ENCODE results near the gene HNRNPLL.

Gene HNRNPLL

DNA sequence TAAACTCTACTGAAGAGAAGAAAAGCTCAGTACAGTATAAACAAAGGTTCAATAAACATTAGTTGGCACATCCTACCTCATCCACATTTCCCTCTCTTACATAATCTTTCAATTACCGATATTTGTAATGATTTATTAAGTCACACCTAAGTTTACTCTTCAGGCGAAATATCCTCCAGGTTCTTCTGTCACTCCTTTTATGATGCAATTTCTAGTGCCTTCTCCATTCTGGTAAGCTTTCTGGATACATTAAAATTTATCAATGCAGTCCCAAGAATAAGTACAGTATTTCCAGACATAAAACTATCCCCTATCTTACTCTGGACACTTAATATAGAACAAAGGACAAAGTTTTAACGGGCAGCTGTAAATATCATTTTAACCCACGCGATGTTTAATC, 5.6 kb downstream of the HNRNPLL start:
- TF ChIP-seq ZNF70 (CRISPR knock-in tag; IDR thresholded peaks at IDR 0.05) (peak; percentile 75), SNAI2 (CRISPR knock-in tag; IDR thresholded peaks at IDR 0.05) (no peak)

DNA sequence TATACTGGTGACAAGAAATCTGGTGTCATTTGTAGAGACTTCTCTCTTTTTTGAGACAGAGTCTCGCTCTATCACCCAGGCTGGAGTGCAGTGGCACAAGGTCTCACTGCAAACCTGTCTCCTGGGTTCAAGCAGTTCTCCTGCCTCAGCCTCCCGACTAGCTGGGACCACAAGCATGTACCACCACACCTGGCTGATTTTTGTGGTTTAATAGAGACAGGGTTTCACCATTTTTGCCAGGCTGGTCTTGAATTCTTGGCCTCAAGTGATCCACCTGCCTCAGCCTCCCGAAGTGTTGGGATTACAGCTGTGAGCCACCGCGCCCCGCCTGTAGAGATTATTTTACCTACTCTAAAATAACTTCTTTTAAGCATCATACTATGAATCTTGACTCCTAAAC, 6.5 kb downstream of the HNRNPLL start:
- no peak for ATAC-seq
- TF ChIP-seq ZFP3 (CRISPR knock-in tag; IDR thresholded peaks at IDR 0.05): no peak
- TF ChIP-seq ZNF8 (CRISPR knock-in tag; IDR thresholded peaks at IDR 0.05): no peak
- TF ChIP-seq CSDC2 (CRISPR knock-in tag; IDR thresholded peaks at IDR 0.05): no peak
- TF ChIP-seq, protein P1, sequence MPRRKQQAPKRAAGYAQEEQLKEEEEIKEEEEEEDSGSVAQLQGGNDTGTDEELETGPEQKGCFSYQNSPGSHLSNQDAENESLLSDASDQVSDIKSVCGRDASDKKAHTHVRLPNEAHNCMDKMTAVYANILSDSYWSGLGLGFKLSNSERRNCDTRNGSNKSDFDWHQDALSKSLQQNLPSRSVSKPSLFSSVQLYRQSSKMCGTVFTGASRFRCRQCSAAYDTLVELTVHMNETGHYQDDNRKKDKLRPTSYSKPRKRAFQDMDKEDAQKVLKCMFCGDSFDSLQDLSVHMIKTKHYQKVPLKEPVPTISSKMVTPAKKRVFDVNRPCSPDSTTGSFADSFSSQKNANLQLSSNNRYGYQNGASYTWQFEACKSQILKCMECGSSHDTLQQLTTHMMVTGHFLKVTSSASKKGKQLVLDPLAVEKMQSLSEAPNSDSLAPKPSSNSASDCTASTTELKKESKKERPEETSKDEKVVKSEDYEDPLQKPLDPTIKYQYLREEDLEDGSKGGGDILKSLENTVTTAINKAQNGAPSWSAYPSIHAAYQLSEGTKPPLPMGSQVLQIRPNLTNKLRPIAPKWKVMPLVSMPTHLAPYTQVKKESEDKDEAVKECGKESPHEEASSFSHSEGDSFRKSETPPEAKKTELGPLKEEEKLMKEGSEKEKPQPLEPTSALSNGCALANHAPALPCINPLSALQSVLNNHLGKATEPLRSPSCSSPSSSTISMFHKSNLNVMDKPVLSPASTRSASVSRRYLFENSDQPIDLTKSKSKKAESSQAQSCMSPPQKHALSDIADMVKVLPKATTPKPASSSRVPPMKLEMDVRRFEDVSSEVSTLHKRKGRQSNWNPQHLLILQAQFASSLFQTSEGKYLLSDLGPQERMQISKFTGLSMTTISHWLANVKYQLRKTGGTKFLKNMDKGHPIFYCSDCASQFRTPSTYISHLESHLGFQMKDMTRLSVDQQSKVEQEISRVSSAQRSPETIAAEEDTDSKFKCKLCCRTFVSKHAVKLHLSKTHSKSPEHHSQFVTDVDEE (CRISPR knock-in tag; IDR thresholded peaks at IDR 0.05): no peak
- TF ChIP-seq ZFP30 (CRISPR knock-in tag; IDR thresholded peaks at IDR 0.05): no peak
- no peak for TF ChIP-seq RARB (CRISPR knock-in tag; IDR thresholded peaks at IDR 0.05)
- TF ChIP-seq ZC3H10 (CRISPR knock-in tag; IDR thresholded peaks at IDR 0.05): no peak
- TF ChIP-seq SNAI2 (CRISPR knock-in tag; IDR thresholded peaks at IDR 0.05): no peak
- TF ChIP-seq ZNF565 (CRISPR knock-in tag; conservative IDR thresholded peaks at IDR 0.05; ENCODE audit: low read depth): no peak
- no peak for TF ChIP-seq TCF4 (CRISPR knock-in tag; IDR thresholded peaks at IDR 0.05; ENCODE audit: borderline replicate concordance)
- no peak for TF ChIP-seq ESRRG (CRISPR knock-in tag; IDR thresholded peaks at IDR 0.05)
- no peak for TF ChIP-seq GLIS3 (CRISPR knock-in tag; IDR thresholded peaks at IDR 0.05)
- no peak for TF ChIP-seq BACH2 (CRISPR knock-in tag; IDR thresholded peaks at IDR 0.05; ENCODE audit: borderline replicate concordance)
- TF ChIP-seq, protein P2, sequence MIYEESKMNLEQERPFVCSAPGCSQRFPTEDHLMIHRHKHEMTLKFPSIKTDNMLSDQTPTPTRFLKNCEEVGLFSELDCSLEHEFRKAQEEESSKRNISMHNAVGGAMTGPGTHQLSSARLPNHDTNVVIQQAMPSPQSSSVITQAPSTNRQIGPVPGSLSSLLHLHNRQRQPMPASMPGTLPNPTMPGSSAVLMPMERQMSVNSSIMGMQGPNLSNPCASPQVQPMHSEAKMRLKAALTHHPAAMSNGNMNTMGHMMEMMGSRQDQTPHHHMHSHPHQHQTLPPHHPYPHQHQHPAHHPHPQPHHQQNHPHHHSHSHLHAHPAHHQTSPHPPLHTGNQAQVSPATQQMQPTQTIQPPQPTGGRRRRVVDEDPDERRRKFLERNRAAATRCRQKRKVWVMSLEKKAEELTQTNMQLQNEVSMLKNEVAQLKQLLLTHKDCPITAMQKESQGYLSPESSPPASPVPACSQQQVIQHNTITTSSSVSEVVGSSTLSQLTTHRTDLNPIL (CRISPR knock-in tag; IDR thresholded peaks at IDR 0.05; ENCODE audit: low read depth): no peak
- no peak for TF ChIP-seq ZNF70 (CRISPR knock-in tag; IDR thresholded peaks at IDR 0.05)
- no peak for TF ChIP-seq OSR1 (CRISPR knock-in tag; IDR thresholded peaks at IDR 0.05)

More for the DNA sequence above, 5.6 kb downstream of the HNRNPLL start:
- no peak for ATAC-seq

DNA sequence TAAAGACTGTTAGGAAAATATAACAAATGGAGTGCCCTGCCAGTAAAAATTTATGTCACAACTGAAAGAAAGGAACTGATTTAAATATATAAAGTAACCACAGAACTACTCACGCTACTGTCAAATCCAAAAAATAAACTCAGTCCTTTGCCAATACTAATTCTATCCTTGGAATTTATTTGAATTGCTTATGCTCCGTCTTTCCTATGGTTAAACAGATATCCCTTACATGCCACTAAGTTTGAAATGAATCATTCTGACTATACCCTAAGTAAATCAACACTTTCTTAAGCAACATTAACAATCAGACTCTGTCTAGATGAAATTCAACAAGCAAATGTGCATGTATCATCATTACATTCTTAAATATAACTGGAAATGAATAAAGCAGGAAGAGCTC, 9.8 kb downstream of the HNRNPLL start:
- TF ChIP-seq SNAI2 (CRISPR knock-in tag; IDR thresholded peaks at IDR 0.05): no peak
- TF ChIP-seq, protein P1 (CRISPR knock-in tag; IDR thresholded peaks at IDR 0.05): no peak
- TF ChIP-seq, protein P2 (CRISPR knock-in tag; IDR thresholded peaks at IDR 0.05; ENCODE audit: low read depth): no peak
- no peak for TF ChIP-seq PPARA (CRISPR knock-in tag; IDR thresholded peaks at IDR 0.05; ENCODE audit: borderline replicate concordance)
- no peak for TF ChIP-seq ZNF8 (CRISPR knock-in tag; IDR thresholded peaks at IDR 0.05)
- TF ChIP-seq OSR1 (CRISPR knock-in tag; IDR thresholded peaks at IDR 0.05): no peak
- TF ChIP-seq ESRRG (CRISPR knock-in tag; IDR thresholded peaks at IDR 0.05): no peak
- TF ChIP-seq CSDC2 (CRISPR knock-in tag; IDR thresholded peaks at IDR 0.05): no peak
- TF ChIP-seq ZNF70 (CRISPR knock-in tag; IDR thresholded peaks at IDR 0.05): no peak
- TF ChIP-seq, protein P3, sequence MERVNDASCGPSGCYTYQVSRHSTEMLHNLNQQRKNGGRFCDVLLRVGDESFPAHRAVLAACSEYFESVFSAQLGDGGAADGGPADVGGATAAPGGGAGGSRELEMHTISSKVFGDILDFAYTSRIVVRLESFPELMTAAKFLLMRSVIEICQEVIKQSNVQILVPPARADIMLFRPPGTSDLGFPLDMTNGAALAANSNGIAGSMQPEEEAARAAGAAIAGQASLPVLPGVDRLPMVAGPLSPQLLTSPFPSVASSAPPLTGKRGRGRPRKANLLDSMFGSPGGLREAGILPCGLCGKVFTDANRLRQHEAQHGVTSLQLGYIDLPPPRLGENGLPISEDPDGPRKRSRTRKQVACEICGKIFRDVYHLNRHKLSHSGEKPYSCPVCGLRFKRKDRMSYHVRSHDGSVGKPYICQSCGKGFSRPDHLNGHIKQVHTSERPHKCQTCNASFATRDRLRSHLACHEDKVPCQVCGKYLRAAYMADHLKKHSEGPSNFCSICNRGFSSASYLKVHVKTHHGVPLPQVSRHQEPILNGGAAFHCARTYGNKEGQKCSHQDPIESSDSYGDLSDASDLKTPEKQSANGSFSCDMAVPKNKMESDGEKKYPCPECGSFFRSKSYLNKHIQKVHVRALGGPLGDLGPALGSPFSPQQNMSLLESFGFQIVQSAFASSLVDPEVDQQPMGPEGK (CRISPR knock-in tag; IDR thresholded peaks at IDR 0.05; ENCODE audit: borderline replicate concordance): no peak
- peak; percentile 37; the same call in 1 of the 3 replicates for ATAC-seq
